Spleen (tissue), 11 donors: ENCODE measurements around the gene CEBPZ. TPM values are rescaled to one million over a fixed set of nuclear protein-coding genes. Genes with fewer than 3 reads are reported as not detected.

Experiments used
- DNase-seq: peaks from one replicate; pipeline ENCODE4 v3.0.0-alpha.2; 2020
- H3K27ac ChIP-seq, 8 donors: fragments of 200-600 bp; sonication (generic) in 7 of 8; 1 replicate in 4 of 8; 2 replicates in 4 of 8; pipeline versions ENCODE4 v1.5.0 to v1.8.0; 2016 to 2021; ENCODE audit warnings: inconsistent platforms in 4 of 8, mild to moderate bottlenecking in 4 of 8, moderate library complexity in 1 of 8
- H3K27me3 ChIP-seq, 7 donors: fragments of 200-600 bp; sonication (generic) in 6 of 7; replicated peaks in 1 of 7; 1 replicate in 4 of 7; 2 replicates in 3 of 7; pipeline versions ENCODE4 v1.5.0 to v1.8.0; 2016 to 2021; ENCODE audit warnings: inconsistent platforms in 3 of 7, mild to moderate bottlenecking in 1 of 7
- H3K36me3 ChIP-seq, 6 donors: fragments of 200-600 bp; sonication (generic) in 5 of 6; 1 replicate in 4 of 6; 2 replicates in 2 of 6; pipeline versions ENCODE4 v1.5.0 to v1.8.0; 2016 to 2021; ENCODE audit warnings: inconsistent platforms in 2 of 6
- H3K4me1 ChIP-seq, 6 donors: fragments of 200-600 bp; sonication (generic) in 5 of 6; 1 replicate in 3 of 6; 2 replicates in 3 of 6; pipeline versions ENCODE4 v1.5.0 to v1.8.0; 2016 to 2021; ENCODE audit warnings: inconsistent platforms in 3 of 6
- H3K4me3 ChIP-seq, 8 donors: fragments of 200-600 bp; sonication (generic) in 7 of 8; 1 replicate in 4 of 8; 2 replicates in 4 of 8; pipeline versions ENCODE4 v1.5.0 to v1.8.0; 2016 to 2021; ENCODE audit warnings: inconsistent platforms in 4 of 8, mild to moderate bottlenecking in 4 of 8, moderate library complexity in 2 of 8
- H3K9me3 ChIP-seq, 8 donors: fragments of 200-600 bp; sonication (generic) in 7 of 8; 1 replicate in 4 of 8; 2 replicates in 4 of 8; pipeline versions ENCODE4 v1.5.0 to v1.8.0; 2016 to 2021; ENCODE audit warnings: inconsistent platforms in 4 of 8
- CTCF ChIP-seq, 11 experiments: fragments of 200-600 bp in 7 of 11; fragments of 450-650 bp in 4 of 11; sonication (generic) in 4 of 11; IDR thresholded peaks in 8 of 11; conservative IDR thresholded peaks in 3 of 11; 1 replicate in 7 of 11; 2 replicates in 4 of 11; pipeline versions ENCODE4 v1.4.0 to v1.8.0; 2016 to 2021; ENCODE audit warnings: antibody characterized with exemption in 11 of 11, inconsistent platforms in 4 of 11, mild to moderate bottlenecking in 1 of 11
- POLR2A ChIP-seq, 3 donors: fragments of 450-650 bp; IDR thresholded peaks; one replicate each; pipeline ENCODE4 v1.5.1; 2017; ENCODE audit warnings: antibody characterized with exemption in 3 of 3, mild to moderate bottlenecking in 1 of 3
- POLR2AphosphoS5 ChIP-seq, 3 donors: sonication (generic); formaldehyde crosslinking; IDR thresholded peaks; one replicate each; pipeline ENCODE4 v1.5.1; 2017; ENCODE audit warnings: antibody characterized with exemption in 3 of 3
- WGBS, 5 donors: extraction: QIAGEN DNeasy Blood & Tissue Kit in 3 of 5; methylation state at CpG; one replicate each; pipeline versions ENCODE4 v1.1.5 to v1.1.7; 2013 to 2018; 5-methylcytosine and 5-hydroxymethylcytosine counted together
- intact Hi-C: fragments of 100-400 bp; cut with DNase I; formaldehyde crosslinking; loops from one replicate; pipeline ENCODE4 v1.15.0; 2023; ENCODE audit warnings: low total_unique reads
- polyA plus RNA-seq, 3 donors: library from polyadenylated mRNA; stranded (reverse); fragments of 200-250 nt; gene quantifications; one replicate each; pipeline ENCODE4 v1.2.1, GENCODE V29; 2013
- total RNA-seq, 7 donors: library from RNA; depleted of rRNA in 3 of 7; stranded (reverse); fragments of >200 nt in 3 of 7; fragmentation: NEBNext Ultra II Directional in 4 of 7; extraction: Animal tissue kit (Norgen Biotek cat#: 25700) in 4 of 7; gene quantifications; one replicate each; pipeline versions ENCODE4 v1.1.0 to v1.2.1, GENCODE V29; 2016 to 2021
- donor health status: healthy with polysubstance abuse.
- donor health status: DM: no; HTN: no; CAD: no; lungs with moderate emphysema.
- donor health status: DM: no; HTN: no; CAD: no.
- donor health status: Bipolar disorder and iron deficiency.
- donor health status: healthy.
- donor health status: DM: no; HTN: no; CAD: no.
- donor health status: DM: yes; HTN: yes; CAD: no.

The CEBPZ gene
- total and polyA plus RNA-seq, 10 donors, result 34.8 to 54.8 (median 48.9) TPM

- intact Hi-C loops, result no loop called here
- TF ChIP-seq POLR2A (IDR thresholded peaks at IDR 0.05) (no peak), CTCF (IDR thresholded peaks at IDR 0.05 in 8 of 11, conservative IDR thresholded peaks at IDR 0.05 in 3 of 11) (no peak), POLR2AphosphoS5 (IDR thresholded peaks at IDR 0.05) (no peak)
- Histone ChIP-seq H3K27ac (no peak overlapping the region), H3K4me1 (no peaks in the 10 kb centered on the region), H3K9me3 (no peaks in the 10 kb centered on the region), H3K27me3 (no peaks in the 10 kb centered on the region), H3K4me3 (no peak overlapping the region), H3K36me3 (peaks cover 0 to 100% (median 66%) of the 10 kb centered on the region in 6 donors)
- 63 to 76% (median 75%) methylated on average over 4 of the region's 4 CpGs for WGBS, 5 donors
- DNase-seq, result no peak
These were observed 12.6 kb upstream of the CEBPZ start for GRCh38 chr2:37244017-37244416.

GRCh38 chr2:37243435-37243834 lies 12.0 kb upstream of the CEBPZ start:
- Histone ChIP-seq H3K4me3 (no peak overlapping the region), H3K9me3 (no peaks in the 10 kb centered on the region), H3K27ac (no peak overlapping the region), H3K27me3 (no peaks in the 10 kb centered on the region), H3K36me3 (peaks cover 0 to 100% (median 63%) of the 10 kb centered on the region in 6 donors), H3K4me1 (no peaks in the 10 kb centered on the region)
- no peak for DNase-seq
- intact Hi-C loops, result no loop called here
- no peak for TF ChIP-seq POLR2A (IDR thresholded peaks at IDR 0.05)
- TF ChIP-seq POLR2AphosphoS5 (IDR thresholded peaks at IDR 0.05), result no peak
- TF ChIP-seq CTCF (IDR thresholded peaks at IDR 0.05 in 8 of 11, conservative IDR thresholded peaks at IDR 0.05 in 3 of 11), result no peak
- WGBS, 5 donors, result 86 to 93% (median 90%) methylated on average over 4 of the region's 4 CpGs

- peak overlapping the region; percentile 68 to 90 (median 77) for H3K4me3 ChIP-seq
- H3K9me3 ChIP-seq, result no peaks in the 10 kb centered on the region
- H3K27ac ChIP-seq, result peak overlapping the region; percentile 83 to 98 (median 94)
- H3K36me3 ChIP-seq, result peaks cover 0 to 46% (median 22%) of the 10 kb centered on the region in 6 donors
- WGBS, 5 donors, result 21 to 27% (median 23%) methylated on average over 16 to 18 of the region's 18 CpGs
- DNase-seq, result peak; percentile 79
- intact Hi-C loops, result no loop called here
- TF ChIP-seq POLR2A (IDR thresholded peaks at IDR 0.05), result no peak
- no peak for TF ChIP-seq POLR2AphosphoS5 (IDR thresholded peaks at IDR 0.05)
- TF ChIP-seq CTCF (IDR thresholded peaks at IDR 0.05 in 8 of 11, conservative IDR thresholded peaks at IDR 0.05 in 3 of 11), result no peak
- H3K4me1 ChIP-seq, result peaks cover 21 to 69% (median 48%) of the 10 kb centered on the region in 6 donors
- H3K27me3 ChIP-seq, result no peaks in the 10 kb centered on the region
These were observed 936 bp upstream of the CEBPZ start for GRCh38 chr2:37232131-37232933.

- WGBS, 5 donors, result 1 to 3% (median 1%) methylated on average over 8 of the region's 8 CpGs
- peak overlapping the region; percentile 68 to 90 (median 77) for H3K4me3 ChIP-seq
- intact Hi-C loops, result no loop called here
- H3K9me3 ChIP-seq, result no peaks in the 10 kb centered on the region
- no peaks in the 10 kb centered on the region for H3K27me3 ChIP-seq
- peaks cover 25 to 82% (median 58%) of the 10 kb centered on the region in 6 donors for H3K4me1 ChIP-seq
- H3K27ac ChIP-seq, result peak overlapping the region; percentile 83 to 98 (median 94)
- no peak for DNase-seq
- TF ChIP-seq POLR2AphosphoS5 (IDR thresholded peaks at IDR 0.05) (no peak), CTCF (IDR thresholded peaks at IDR 0.05 in 8 of 11, conservative IDR thresholded peaks at IDR 0.05 in 3 of 11) (no peak), POLR2A (IDR thresholded peaks at IDR 0.05) (no peak)
- peaks cover 0 to 41% (median 22%) of the 10 kb centered on the region in 6 donors for H3K36me3 ChIP-seq
These were observed 815 bp downstream of the CEBPZ start for GRCh38 chr2:37230581-37230980.
